Raji (cell line): ENCODE data around the gene ST8SIA1.

ENCODE experiments used
- POLR2A ChIP-seq: IDR thresholded peaks from 2 replicates; pipeline ENCODE4 v1.6.1; 2011; ENCODE audit warnings: low read depth, low read length, control low read depth; ENCODE audit not compliant: insufficient read depth

Gene ST8SIA1, protein sequence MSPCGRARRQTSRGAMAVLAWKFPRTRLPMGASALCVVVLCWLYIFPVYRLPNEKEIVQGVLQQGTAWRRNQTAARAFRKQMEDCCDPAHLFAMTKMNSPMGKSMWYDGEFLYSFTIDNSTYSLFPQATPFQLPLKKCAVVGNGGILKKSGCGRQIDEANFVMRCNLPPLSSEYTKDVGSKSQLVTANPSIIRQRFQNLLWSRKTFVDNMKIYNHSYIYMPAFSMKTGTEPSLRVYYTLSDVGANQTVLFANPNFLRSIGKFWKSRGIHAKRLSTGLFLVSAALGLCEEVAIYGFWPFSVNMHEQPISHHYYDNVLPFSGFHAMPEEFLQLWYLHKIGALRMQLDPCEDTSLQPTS

DNA sequence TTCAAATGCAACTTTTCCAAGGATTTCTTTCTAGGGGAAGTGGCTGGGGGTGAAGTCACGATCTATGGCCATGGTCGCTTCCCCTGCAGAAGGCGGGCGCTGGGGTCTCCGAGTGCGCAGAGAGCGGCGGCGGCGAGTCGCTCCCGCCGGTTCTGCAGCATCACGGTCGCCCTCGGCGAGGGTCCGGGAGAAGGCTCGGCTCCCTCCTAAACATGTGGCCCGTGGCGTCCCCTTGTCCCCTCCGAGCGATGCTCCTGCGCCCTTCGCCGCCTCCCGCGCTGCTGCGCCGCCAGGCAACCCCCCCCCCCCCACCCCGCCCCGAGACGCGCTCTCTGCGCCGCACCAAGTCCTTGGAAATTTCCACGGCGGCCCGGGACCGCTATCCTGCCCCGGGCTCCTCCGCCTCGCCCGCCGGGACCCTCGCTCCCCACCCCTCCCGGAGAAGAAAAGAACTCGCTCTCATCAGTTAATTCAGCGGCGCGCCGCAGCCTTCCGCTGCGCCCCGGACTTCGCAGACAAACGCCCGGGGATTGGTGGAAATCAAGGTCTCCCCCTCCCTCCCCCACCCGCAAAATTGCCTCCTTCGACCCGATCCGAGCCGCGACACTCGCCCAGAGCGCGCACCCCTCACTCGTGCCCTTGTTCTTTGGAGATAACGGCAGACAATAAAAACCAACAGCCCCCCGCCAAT, at the start of gene ST8SIA1:
ST8SIA1 (minus strand) TSS at position 298 of the 691 bp plus-strand sequence. CDS start 475 bp downstream, outside the sequence.
- no peak for TF ChIP-seq POLR2A

DNA sequence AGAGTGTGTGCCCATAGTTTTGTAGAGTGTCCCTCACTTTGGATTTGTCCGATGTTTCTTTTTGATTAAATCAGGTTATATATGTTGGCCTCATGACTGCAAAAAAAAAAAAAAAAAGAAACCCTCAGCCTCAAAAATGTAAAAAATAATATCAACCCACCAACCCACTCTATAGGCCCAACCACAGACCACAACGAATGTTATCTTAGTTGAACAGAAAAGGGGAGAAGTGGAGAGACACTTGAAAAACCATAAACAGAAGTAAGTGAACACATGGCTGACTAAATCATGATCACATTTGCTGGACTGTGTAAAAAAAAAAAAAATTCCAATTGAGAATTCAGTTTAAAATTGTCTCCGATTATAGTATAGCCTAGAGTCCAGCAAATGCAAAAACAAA, 45.5 kb upstream of the ST8SIA1 start:
- no peak for TF ChIP-seq POLR2A

- TF ChIP-seq POLR2A, result no peak
Observed at GRCh38 chr12:22377731-22378496, 43.4 kb upstream of the ST8SIA1 start.

DNA sequence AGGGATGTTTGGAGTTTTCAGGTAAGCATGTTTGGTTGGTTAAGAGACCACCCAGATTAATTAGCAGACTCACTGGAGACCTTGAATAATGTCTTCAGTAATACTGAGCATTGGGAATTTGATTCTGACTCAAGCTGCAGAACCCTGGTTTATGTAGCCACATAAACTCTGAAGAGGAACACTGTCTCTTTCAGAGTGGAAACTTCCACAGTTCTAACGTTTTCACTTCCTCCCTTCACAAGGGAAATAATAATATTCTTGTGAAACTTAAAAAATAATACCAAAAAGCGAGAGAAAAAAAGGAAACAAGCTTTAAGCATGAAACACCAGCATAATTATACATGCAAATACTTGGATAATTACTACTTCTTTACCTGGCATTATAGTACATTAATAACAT, 40.0 kb upstream of the ST8SIA1 start:
- TF ChIP-seq POLR2A, result no peak

DNA sequence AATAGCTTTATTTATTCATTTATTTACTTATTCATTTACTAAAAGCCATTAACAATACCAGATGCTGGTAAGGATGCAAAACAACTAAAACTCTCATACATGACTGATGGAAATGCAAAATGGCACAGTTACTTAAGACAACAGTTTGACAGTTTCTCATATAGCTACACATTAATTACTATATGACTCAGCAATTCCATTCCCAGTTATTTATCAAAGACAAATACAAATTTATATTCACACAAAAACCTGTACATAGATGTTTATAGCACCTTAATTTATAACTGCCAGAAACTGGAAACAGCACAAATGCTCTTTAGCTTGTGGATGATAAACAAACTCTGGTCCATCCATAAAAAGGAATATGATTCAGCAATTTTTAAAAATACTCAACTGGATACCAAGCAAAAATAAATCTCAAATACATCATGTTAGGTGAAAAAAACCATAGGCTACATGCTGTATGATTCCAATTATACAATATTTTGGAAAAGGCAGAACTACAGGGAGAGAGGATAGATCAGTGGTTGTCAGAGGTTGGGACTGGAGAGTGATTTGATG, 37.9 kb upstream of the ST8SIA1 start:
- no peak for TF ChIP-seq POLR2A

DNA sequence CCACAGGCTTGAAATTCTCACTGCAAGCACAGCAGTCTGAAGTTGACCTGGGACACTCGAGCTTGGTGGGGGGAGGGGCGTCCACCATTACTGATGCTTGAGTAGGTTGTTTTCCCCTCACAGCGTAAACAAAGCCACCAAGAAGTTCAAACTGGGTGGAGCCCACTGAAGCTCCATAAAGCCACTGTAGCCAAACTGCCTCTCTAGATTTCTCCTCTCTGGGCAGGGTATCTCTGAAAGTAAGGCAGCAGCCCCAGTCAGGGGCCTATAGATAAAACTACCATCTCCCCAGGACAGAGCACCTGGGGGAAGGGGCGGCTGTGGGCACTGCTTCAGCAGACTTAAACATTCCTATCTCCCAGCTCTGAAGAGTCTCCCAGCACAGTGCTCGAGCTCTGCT, 31.7 kb upstream of the ST8SIA1 start:
- no peak for TF ChIP-seq POLR2A

- TF ChIP-seq POLR2A, result no peak
Observed at GRCh38 chr12:22361785-22362184, 27.3 kb upstream of the ST8SIA1 start.

DNA sequence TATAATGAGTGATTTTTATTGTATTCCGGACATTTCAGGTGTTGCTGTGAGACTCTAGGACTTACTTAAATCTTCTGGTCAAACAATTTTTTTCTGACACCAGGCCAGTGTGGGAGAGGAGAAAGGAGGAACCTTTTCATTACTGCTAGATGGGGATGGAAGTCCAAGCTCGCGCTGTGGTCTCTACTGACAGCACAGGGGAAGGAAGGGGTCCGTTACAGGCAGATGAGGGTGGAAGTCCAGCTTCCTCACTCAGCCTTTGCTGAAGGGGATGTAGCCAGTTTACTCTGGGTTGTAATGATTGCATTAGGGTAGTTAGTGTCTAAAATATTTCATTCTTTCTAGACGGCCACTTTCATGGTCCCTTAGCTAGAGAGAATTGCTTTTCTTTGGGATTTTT, 26.3 kb upstream of the ST8SIA1 start:
- TF ChIP-seq POLR2A, result no peak

DNA sequence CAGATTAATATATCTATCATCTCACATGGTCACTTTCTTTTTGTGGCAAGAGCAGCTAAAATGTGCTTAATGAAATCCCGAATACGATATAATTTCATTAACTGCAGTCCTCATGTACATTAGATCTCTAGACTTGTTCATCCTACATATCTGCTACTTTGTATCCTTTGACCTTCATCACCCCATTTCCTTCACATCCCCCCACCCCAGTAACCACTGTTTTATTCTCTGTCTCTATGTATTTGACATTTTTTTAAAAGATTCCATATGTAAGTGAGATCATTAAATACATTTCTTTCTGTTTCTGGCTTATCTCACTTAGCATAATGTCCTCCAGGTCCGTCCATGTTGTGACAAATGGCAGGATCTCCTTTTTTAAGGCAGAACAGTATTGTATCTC, 23.0 kb upstream of the ST8SIA1 start:
- TF ChIP-seq POLR2A, result no peak

GRCh38 chr12:22356231-22356630, 21.7 kb upstream of the ST8SIA1 start:
- TF ChIP-seq POLR2A, result no peak

DNA sequence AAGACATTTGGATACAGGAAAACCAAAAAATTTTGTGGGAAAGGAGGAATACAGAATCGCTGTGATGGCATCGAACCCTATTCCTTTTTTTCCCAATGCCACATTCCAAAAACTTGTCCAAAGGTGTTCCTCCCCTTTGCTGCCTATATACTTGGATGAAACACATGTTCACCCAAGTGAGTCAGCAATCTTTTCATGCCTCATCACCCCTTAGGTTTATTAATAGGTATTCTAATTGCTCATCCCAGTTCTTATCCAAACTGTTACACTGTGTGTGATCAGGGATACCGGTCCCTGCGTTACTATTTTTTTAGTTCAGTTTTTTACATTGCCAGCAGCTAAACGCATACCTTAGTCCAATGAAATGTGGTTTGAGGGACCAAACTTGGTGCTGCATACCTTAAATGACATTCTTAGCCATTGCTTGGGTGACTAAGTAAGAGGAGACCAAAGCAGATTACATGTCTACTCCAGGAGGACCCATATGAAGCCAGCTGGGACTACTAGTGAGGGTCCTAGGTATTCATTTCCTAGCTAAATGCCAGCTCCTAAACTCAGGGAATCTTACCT, 20.6 kb upstream of the ST8SIA1 start:
- no peak for TF ChIP-seq POLR2A

- no peak for TF ChIP-seq POLR2A
Observed at GRCh38 chr12:22353615-22354325, 19.3 kb upstream of the ST8SIA1 start.

- no peak for TF ChIP-seq POLR2A
Observed at GRCh38 chr12:22350886-22351285, 16.4 kb upstream of the ST8SIA1 start.

- TF ChIP-seq POLR2A, result no peak
Observed at GRCh38 chr12:22348208-22348607, 13.7 kb upstream of the ST8SIA1 start.
